Upper lobe of left lung (tissue), 4 donors: Measurements from ENCODE around the gene SPATA13.

Source experiments
- POLR2A ChIP-seq, 4 donors: fragments of 450-650 bp; IDR thresholded peaks; one replicate each; pipeline ENCODE4 v1.5.1; 2016 to 2017; ENCODE audit warnings: antibody characterized with exemption in 4 of 4, mild to moderate bottlenecking in 2 of 4
- TF ChIP-seq, protein P1 (sequence below), 6 experiments: fragments of 450-650 bp in 4 of 6; fragments of 200-600 bp in 2 of 6; sonication (generic) in 2 of 6; IDR thresholded peaks; one replicate each; pipeline ENCODE4 v1.5.1; 2016 to 2019; ENCODE audit warnings: antibody characterized with exemption in 6 of 6

- TF ChIP-seq, protein P1, sequence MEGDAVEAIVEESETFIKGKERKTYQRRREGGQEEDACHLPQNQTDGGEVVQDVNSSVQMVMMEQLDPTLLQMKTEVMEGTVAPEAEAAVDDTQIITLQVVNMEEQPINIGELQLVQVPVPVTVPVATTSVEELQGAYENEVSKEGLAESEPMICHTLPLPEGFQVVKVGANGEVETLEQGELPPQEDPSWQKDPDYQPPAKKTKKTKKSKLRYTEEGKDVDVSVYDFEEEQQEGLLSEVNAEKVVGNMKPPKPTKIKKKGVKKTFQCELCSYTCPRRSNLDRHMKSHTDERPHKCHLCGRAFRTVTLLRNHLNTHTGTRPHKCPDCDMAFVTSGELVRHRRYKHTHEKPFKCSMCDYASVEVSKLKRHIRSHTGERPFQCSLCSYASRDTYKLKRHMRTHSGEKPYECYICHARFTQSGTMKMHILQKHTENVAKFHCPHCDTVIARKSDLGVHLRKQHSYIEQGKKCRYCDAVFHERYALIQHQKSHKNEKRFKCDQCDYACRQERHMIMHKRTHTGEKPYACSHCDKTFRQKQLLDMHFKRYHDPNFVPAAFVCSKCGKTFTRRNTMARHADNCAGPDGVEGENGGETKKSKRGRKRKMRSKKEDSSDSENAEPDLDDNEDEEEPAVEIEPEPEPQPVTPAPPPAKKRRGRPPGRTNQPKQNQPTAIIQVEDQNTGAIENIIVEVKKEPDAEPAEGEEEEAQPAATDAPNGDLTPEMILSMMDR (IDR thresholded peaks at IDR 0.05), result no peak
- no peak for TF ChIP-seq POLR2A (IDR thresholded peaks at IDR 0.05)
Measured at GRCh38 chr13:24215126-24215525, 54.6 kb downstream of the SPATA13 start.
